Esophagus muscularis mucosa (tissue), 3 donors: ENCODE measurements around the gene GPRIN3.

Source experiments
- CTCF ChIP-seq, 3 experiments: fragments of 200-600 bp in 2 of 3; fragments of 450-650 bp in 1 of 3; sonication (generic) in 2 of 3; IDR thresholded peaks; one replicate each; pipeline ENCODE4 v1.5.1; 2017 to 2019; ENCODE audit warnings: antibody characterized with exemption in 3 of 3, mild to moderate bottlenecking in 2 of 3, moderate library complexity in 1 of 3
- POLR2A ChIP-seq: fragments of 450-650 bp; IDR thresholded peaks from one replicate; pipeline ENCODE4 v1.6.1; 2017; ENCODE audit warnings: antibody characterized with exemption, moderate library complexity, mild to moderate bottlenecking, low read depth

- TF ChIP-seq CTCF (IDR thresholded peaks at IDR 0.05): no peak
- no peak for TF ChIP-seq POLR2A
Observed at GRCh38 chr4:89303177-89303576, 4.4 kb downstream of the GPRIN3 start.
